Measurements from ENCODE around the gene HCRT.

GRCh38 chr17:42200706-42201457 is 15.6 kb upstream of the HCRT start:
- TF ChIP-seq ZNF274 (IDR thresholded peaks at IDR 0.05; ENCODE audit: low read depth, low read length) (no peak), YY1 (IDR thresholded peaks at IDR 0.05; ENCODE audit: insufficient read depth, insufficient read length) (no peak), SUZ12 (IDR thresholded peaks at IDR 0.05; ENCODE audit: extremely low read depth, insufficient read depth, insufficient read length) (no peak)

All from NT2/D1 (cell line).